ENCODE data around the gene MOG.
"Not testable (repeated sequence)": the region's sequence is repeated elsewhere in the genome, so short reads cannot be mapped to it uniquely, and the experiment has no call there.

MOG gene

DNA sequence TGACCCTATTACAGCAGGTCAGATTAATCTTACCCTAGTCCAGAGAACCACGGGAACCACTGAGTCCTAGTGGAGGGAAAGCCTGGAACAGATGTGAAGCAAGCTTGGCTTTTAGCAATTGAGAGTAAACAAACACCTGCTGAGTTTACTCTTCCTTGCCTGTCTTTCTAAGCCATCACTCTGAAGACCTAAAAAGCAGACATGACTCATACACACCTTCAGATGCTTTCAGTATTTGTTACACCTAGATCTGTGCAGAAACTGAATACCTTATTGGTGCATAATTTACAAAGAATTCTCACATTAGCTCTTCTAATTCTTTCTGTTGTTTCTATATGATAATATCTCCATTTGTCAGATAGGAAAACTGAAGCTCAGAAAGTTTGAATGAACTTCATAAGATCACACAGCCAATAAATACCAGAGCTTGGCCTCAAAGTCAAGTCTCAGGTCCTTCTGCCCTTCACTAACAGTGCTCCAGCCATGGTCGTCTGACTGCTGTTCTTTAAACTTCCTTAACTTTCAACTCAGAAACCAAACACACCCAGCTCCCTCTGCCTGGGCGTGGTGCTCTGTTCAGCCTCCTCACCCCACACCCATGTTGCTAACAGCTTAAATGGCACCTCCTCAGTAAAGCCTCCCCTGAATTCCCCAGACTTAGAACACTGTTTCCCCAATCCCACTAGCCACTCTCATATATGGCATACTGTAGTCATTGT lies 15.3 kb upstream of the MOG start:
- DNase-seq: no peak

DNA sequence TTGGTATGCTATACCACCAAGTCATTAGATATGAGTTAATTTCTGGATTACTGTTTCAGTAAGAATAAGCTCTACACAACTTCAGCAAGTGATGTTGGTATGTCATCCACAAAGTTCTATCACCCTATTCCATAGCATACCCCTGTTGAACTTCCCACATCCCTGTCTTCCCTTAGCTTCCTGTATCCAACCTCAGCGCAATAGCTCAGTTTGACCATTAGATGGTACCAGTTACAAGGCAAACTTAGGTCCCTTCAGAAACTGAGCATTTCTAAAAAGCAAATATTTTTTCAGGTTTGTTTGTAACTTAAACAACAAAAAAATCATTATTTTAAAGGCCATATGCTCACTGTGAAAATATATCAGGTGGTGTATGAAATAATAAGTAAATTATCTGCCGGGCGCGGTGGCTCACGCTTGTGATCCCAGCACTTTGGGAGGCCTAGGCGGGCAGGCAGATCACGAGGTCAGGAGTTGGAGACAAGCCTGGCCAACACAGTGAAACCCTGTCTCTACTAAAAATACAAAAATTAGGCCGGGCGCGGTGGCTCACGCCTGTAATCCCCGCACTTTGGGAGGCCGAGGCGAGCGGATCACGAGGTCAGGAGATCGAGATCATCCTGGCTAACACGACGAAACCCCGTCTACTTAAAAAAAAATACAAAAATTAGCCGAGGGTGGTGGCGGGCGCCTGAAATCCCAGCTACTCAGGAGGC lies 8.8 kb upstream of the MOG start:
- no peak for DNase-seq

DNA sequence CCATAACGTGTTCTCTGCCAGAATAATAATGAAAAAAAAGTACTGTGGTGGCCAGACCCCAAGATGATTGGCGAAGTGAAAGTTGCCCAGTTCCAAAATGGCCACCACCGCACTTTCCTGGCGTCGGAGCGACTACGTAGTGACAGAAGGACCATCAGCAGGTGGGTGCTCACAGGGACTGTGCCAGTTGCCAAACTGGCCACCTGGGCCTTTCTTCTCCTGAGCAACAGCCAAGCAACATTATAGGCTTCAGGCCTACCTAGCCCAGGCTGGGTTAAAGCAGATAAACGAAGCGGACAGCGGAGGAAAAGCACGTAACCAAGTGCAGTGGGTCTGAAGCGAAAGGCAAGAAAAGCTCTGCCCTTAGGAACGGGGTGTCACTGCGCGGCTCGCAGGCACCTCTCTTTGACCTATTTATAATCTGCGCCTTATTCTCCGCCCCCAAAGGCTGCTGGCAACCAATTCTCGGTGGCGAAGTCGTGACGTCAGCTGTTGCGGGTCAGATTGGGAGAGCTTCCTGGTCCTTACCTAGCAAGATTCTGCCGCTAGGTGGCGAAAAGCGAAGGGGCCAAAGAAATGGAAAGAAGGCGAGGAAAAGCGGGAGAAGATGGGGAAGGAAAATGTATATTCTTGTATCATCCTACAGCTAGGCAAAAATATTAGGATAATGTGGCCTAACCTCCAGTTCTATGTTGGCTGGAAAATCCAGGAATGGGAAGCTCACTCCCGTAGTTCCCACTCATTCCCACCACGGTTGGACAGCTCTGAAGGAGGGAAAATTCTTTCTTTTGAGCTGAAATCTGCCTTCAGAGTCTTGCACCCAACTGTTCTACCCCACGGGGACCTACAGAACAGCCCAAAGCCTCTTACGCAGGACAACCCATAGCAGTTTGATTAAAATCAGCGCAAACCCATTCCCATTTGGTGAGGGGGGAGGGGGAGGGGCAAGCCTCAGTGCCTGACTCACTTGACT lies 6.9 kb upstream of the MOG start:
- DNase-seq: peak; percentile 78

- no peak for DNase-seq
Observed at GRCh38 chr6:29651413-29652197, 5.3 kb upstream of the MOG start.

- DNase-seq: no peak
Observed at GRCh38 chr6:29652198-29652584, 4.7 kb upstream of the MOG start.

DNA sequence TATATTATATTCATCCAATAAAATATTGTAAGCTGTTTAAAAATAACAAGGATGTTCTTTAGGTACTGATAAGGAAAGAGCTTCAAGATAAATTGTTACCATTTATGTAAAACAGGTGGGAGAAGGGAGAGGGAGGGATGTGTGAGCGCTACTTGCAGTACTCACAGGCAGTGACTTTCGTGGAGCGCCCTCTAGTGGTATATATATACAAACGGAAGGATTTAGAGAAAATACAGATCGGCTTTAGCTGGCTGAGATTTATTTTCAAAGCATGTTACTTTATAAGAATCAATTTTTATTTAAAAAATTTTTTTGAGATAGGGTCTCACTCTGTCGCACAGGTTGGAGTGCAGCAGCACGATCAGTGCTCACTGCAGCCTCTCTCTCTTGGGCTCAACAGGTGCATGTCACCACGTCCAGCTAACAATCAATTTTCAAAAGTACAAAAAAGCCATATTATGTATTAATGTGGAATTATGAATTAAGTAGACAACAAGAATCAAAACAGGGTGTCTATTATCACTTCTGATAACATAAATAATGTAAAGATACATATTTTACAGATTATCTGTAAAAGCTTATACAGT lies 3.3 kb upstream of the MOG start:
- DNase-seq: no peak

- no peak for DNase-seq
Observed at GRCh38 chr6:29655658-29656057, 1.2 kb upstream of the MOG start.

GRCh38 chr6:29656157-29656556 lies 735 bp upstream of the MOG start:
- DNase-seq: no peak

DNA sequence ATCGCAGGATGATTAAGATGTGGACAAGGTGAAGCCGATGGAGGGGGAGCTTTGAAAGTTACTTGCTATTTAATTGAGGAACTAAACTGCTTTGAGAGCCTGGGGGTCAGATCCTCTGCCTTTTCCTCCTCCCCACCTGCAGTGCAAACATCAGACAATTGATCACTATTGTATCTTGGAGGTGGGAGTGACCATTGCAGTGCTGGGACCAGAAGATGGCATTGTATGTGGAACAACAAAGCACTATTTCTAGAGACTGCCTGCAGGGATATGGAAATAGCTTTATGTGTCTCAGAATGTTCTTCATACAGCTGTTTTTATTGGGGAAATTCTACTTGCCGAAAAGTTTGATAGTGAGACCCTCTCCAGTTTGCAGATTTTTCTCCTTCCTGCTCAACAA lies 4.2 kb downstream of the MOG start:
- no peak for DNase-seq

DNA sequence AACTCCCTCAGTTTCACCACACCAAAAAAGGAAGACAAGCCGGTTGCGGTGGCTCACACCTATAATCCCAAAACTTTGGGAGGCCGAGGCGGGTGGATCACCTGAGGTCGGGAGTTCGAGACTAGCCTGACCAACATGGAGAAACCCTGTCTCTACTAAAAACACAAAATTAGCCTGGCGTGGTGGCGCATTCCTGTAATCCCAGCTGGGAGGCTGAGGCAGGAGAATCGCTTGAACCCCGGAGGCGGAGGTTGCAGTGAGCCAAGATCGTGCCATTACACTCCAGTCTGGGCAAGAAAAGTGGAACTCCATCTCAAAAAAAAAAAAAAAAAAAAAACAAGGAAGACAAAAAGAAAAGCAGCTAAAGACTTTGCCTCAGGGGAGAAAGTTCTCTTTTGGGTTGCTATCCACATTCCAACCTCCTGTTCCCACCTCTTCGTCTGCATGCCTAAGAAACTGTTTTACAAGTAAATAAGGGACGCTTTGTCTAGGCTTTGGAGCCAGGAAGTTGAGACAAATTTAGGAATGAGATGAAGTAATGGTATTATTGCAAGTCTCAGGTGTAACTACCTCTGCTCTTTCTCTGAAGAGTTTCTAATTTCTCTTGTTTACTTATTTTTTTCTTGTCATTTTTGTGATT lies 4.7 kb downstream of the MOG start:
- not testable (repeated sequence) for DNase-seq

DNA sequence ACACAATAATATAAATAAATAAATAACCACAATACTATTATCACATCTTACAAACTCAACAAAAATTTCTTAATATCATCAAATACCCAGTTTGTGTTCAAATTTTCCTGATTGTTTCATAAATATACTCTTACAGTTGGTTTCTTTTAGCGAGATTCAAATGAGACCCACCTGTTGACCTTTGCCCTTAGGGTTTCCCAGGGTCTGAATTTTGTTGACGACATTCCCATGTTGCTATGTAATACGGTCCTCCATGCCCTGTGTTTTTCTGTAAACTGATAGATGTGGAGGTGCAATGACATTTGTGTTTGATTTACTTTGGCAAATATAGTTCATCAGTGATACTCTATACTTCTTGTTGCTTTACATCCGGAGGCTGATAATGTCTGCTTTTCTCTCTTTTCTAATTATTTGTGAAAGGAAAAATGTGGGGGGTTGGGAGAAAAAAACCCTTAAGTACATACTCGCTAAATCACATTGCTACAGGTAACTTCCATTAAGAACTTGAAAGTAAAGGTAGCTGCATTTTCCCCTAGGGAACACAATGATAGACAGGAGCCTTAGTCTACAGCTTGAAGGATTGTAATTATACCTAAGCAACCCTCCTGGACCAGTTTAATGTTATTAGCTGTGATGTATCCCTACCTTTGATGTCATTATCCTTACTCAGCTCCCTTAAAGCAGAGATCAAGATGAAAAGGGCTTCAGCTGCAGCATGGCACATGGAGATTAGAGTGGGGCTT lies 6.6 kb downstream of the MOG start:
- DNase-seq: no peak

DNA sequence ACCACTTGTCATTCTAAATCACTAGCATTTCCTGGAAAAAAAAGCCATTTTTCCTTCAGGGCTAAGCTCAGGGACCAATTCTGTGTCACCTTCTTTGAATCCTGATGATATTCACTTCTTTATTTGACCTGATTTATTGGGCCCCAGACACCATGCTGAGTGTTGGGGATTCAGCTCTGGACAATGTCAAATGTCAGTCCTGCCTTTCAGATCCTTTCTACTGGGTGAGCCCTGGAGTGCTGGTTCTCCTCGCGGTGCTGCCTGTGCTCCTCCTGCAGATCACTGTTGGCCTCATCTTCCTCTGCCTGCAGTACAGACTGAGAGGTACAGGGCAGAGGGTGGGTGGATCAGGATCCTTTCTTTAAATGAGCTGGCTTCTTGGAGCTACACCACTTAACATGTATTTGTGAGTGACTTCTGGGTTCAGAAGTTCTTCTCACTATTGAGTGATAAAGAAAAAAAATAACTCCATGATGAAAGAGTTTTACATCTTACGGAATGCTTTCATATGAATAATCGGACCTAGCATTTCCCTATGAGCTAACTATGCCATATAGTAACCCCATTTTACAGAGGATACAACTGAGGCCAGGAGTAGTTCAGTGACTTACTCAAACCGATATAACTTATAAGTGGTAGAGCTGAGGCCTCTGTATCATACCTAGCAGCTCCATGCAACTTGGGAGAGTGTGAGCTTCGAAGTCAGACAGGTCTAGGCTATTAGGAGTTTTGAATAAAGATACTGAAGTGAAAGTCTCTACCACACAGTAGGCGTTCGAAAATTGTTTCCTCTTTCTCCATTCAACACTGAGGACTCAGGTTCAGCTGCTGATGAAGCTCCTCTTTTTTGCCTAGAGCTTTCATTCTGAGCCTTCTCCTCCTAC lies 9.3 kb downstream of the MOG start:
- no peak for DNase-seq

- no peak for DNase-seq
Observed at GRCh38 chr6:29666826-29667130, 9.9 kb downstream of the MOG start.

DNA sequence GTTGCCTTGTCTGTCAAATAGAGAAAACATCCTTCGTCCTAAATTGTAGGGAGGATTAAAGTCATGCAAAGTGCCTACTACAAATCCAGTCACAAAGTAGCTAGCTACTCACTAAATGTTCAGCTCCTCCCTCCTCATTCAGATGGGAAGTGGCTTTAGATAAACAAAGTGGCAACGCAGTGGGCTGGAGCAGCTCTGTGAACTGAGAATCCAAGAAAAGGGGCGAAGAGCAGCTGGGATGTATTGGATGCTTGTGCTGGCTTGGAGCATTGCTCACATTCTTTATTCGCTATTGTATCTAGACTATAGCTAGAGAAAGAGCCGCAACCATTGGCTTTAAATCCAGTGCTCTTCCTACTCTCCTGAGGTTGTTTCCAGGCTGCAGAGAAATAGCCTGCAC lies 10.3 kb downstream of the MOG start:
- no peak for DNase-seq

DNA sequence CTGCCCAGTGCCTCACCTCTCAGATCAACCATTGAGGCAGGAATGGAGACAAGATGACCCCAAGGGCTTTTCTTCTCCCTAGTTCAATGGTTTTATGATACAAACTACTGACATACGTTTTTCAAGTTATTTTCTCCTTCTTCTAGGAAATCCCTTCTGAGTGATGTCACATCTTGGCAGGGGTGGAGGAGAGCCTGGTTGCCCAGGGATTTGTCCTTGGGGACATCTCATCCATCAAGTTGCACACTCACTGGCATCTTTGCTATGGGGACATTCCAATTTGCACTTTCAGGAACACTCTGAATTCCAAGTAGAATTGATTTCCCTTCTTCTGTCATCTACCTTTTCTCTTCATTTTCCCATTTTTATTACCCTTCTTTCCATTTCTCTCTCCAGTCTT lies 14.1 kb downstream of the MOG start:
- DNase-seq: no peak

- not testable (repeated sequence) for DNase-seq
Observed at GRCh38 chr6:29672116-29672515, 15.2 kb downstream of the MOG start.

- DNase-seq: no peak
Observed at GRCh38 chr6:29673161-29673560, 16.3 kb downstream of the MOG start.

GRCh38 chr6:29674008-29674407 lies 17.1 kb downstream of the MOG start:
- no peak for DNase-seq

DNA sequence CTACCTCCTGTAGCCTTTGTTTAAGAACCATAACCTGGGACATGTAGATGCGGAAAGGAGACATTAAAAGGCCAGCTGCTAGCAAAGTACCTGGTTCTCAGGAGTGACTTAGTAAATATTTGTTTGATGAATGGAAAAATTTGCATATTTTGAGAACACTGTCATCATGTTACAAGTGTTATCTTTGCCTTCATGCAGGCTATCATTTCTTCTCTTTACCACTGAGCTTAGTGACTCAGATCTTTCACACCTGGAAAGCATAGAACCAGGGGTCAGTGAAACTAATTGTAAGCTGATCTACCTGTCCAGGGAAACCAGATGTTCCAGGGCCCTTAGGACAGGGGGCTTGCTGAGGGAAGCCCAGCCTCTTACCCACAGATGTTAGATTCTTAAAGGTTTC lies 18.7 kb downstream of the MOG start:
- no peak for DNase-seq

- DNase-seq: no peak
Observed at GRCh38 chr6:29676981-29677601, 20.2 kb downstream of the MOG start.
